Effector memory CD8-positive, alpha-beta T cell (primary cell): ENCODE measurements around the gene RUSC1.

Source experiments
- ATAC-seq: fragments of 150-1000 bp; cut with Tn5 transposase; replicated peaks from 2 replicates; pipeline ENCODE4 v1.10.0; 2021; ENCODE audit warnings: mild to moderate bottlenecking, moderate library complexity
- DNase-seq, 3 experiments: peaks; one replicate each; pipeline ENCODE4 v3.0.0; 2021
- H3K27ac Mint-ChIP-seq, 2 donors: one replicate each; pipeline ENCODE4 v1.8.0; 2022; ENCODE audit warnings: mild to moderate bottlenecking in 2 of 2, mixed read lengths in 2 of 2, moderate library complexity in 2 of 2
- H3K27me3 Mint-ChIP-seq, 2 donors: one replicate each; pipeline ENCODE4 v1.8.0; 2022; ENCODE audit warnings: mixed read lengths in 2 of 2
- H3K36me3 Mint-ChIP-seq: one replicate; pipeline ENCODE4 v1.8.0; 2022; ENCODE audit warnings: mild to moderate bottlenecking, moderate library complexity, mixed read lengths; ENCODE audit not compliant: insufficient read depth
- H3K4me1 Mint-ChIP-seq, 2 donors: one replicate each; pipeline ENCODE4 v1.8.0; 2022; ENCODE audit warnings: low read depth in 2 of 2, mixed read lengths in 2 of 2
- H3K4me3 Mint-ChIP-seq, 2 donors: one replicate each; pipeline ENCODE4 v1.8.0; 2022; ENCODE audit warnings: mild to moderate bottlenecking in 2 of 2, mixed read lengths in 2 of 2, moderate library complexity in 2 of 2
- H3K9me3 Mint-ChIP-seq, 2 donors: one replicate each; pipeline ENCODE4 v1.8.0; 2022; ENCODE audit warnings: mixed read lengths in 2 of 2
- total RNA-seq, 9 experiments: gene quantifications; one replicate each; lab custom pipeline; 2026; lab: John Stamatoyannopoulos, UW

RUSC1 gene
- total RNA-seq = 11.3 to 21.8 (median 18.7) reads per million in 9 experiments

- ATAC-seq (peak; percentile 10), DNase-seq (peak; percentile 38 to 53 (median 40))
- Mint-ChIP-seq H3K9me3 (no peaks in the 10 kb centered on the region), H3K4me3 (peak within 1 kb of the TSS; percentile 54 to 83), H3K27ac (peak within 1 kb of the TSS; percentile 11 to 78), H3K27me3 (no peaks in the 10 kb centered on the region), H3K36me3 (peaks cover 2% of the 10 kb centered on the region), H3K4me1 (peaks cover 18 to 21% of the 10 kb centered on the region in 2 donors)
These were observed at the start of gene RUSC1 for GRCh38 chr1:155320661-155321617. Gene RUSC1, plus strand, starts transcription at chr1:155320894. Its CDS starts 880 bp downstream, at chr1:155321774.

GRCh38 chr1:155272466-155273342 lies 48.0 kb upstream of the RUSC1 start:
- DNase-seq (no peak), ATAC-seq (peak; percentile 26)
- Mint-ChIP-seq H3K4me1 (peaks cover 27 to 33% of the 10 kb centered on the region in 2 donors), H3K9me3 (no peaks in the 10 kb centered on the region), H3K4me3 (peak overlapping the region; percentile 79 to 83), H3K36me3 (peaks cover 45% of the 10 kb centered on the region), H3K27me3 (no peaks in the 10 kb centered on the region), H3K27ac (peak overlapping the region; percentile 87 to 96)

- ATAC-seq (peak; percentile 87), DNase-seq (peak; percentile 89 to 92 (median 90))
- Mint-ChIP-seq H3K36me3 (peaks cover 36% of the 10 kb centered on the region), H3K27me3 (no peaks in the 10 kb centered on the region), H3K4me1 (peaks cover 27 to 33% of the 10 kb centered on the region in 2 donors), H3K9me3 (no peaks in the 10 kb centered on the region), H3K4me3 (peak within 1 kb of the TSS; percentile 79 to 83), H3K27ac (peak within 1 kb of the TSS; percentile 87 to 96)
These were observed 47.1 kb upstream of the RUSC1 start, which contains the start of gene CLK2 for GRCh38 chr1:155273343-155274245. Gene CLK2, minus strand, starts transcription at chr1:155273504. Its CDS starts 2,527 bp downstream, at chr1:155270977.

- peak within 1 kb of the TSS; percentile 68 to 78 for H3K4me3 Mint-ChIP-seq
- ATAC-seq (peak; percentile 52), DNase-seq (peak; percentile 77 to 81 (median 81))
- no peaks in the 10 kb centered on the region for H3K9me3 Mint-ChIP-seq
- H3K27me3 Mint-ChIP-seq = no peaks in the 10 kb centered on the region
- H3K27ac Mint-ChIP-seq = peak within 1 kb of the TSS; percentile 1 to 19
- H3K4me1 Mint-ChIP-seq = peaks cover 22 to 24% of the 10 kb centered on the region in 2 donors
- peaks cover 3% of the 10 kb centered on the region for H3K36me3 Mint-ChIP-seq
These were observed 43.4 kb upstream of the RUSC1 start, which contains the start of gene HCN3 for GRCh38 chr1:155277070-155277901. Gene HCN3, plus strand, starts transcription at chr1:155277463. Its CDS starts 128 bp downstream, at chr1:155277591.

- H3K27ac Mint-ChIP-seq = peak overlapping the region in 1 of 2 donors; percentile 1
- peak overlapping the region; percentile 68 to 78 for H3K4me3 Mint-ChIP-seq
- no peaks in the 10 kb centered on the region for H3K27me3 Mint-ChIP-seq
- DNase-seq = peak; percentile 64 to 69 (median 68)
- ATAC-seq = peak; percentile 47
- H3K9me3 Mint-ChIP-seq = no peaks in the 10 kb centered on the region
- peaks cover 16 to 18% of the 10 kb centered on the region in 2 donors for H3K4me1 Mint-ChIP-seq
- no peaks in the 10 kb centered on the region for H3K36me3 Mint-ChIP-seq
These were observed 42.6 kb upstream of the RUSC1 start for GRCh38 chr1:155277902-155278688.

- Mint-ChIP-seq H3K27ac (peak overlapping the region in 1 of 2 donors; percentile 1), H3K4me1 (peaks cover 11 to 13% of the 10 kb centered on the region in 2 donors), H3K27me3 (no peaks in the 10 kb centered on the region), H3K4me3 (peak overlapping the region; percentile 68 to 78), H3K9me3 (no peaks in the 10 kb centered on the region), H3K36me3 (no peaks in the 10 kb centered on the region)
- ATAC-seq (no peak), DNase-seq (no peak)
These were observed 42.0 kb upstream of the RUSC1 start for GRCh38 chr1:155278689-155279160.

- Mint-ChIP-seq H3K4me3 (no peak overlapping the region), H3K4me1 (peaks cover 10 to 12% of the 10 kb centered on the region in 2 donors), H3K9me3 (no peaks in the 10 kb centered on the region), H3K36me3 (no peaks in the 10 kb centered on the region), H3K27ac (no peak overlapping the region), H3K27me3 (no peaks in the 10 kb centered on the region)
- ATAC-seq (no peak), DNase-seq (no peak)
These were observed 41.4 kb upstream of the RUSC1 start for GRCh38 chr1:155279268-155279667.

GRCh38 chr1:155282488-155283091 lies 38.1 kb upstream of the RUSC1 start:
- H3K27me3 Mint-ChIP-seq = no peaks in the 10 kb centered on the region

GRCh38 chr1:155284476-155284875 lies 36.2 kb upstream of the RUSC1 start:
- Mint-ChIP-seq H3K9me3 (no peaks in the 10 kb centered on the region), H3K27me3 (no peaks in the 10 kb centered on the region), H3K36me3 (no peaks in the 10 kb centered on the region), H3K4me1 (no peaks in the 10 kb centered on the region), H3K27ac (no peak overlapping the region), H3K4me3 (no peak overlapping the region)
- DNase-seq = no peak
- ATAC-seq = no peak

More at GRCh38 chr1:155282488-155283091, 38.1 kb upstream of the RUSC1 start:
- no peak overlapping the region for H3K27ac Mint-ChIP-seq
- no peak overlapping the region for H3K4me3 Mint-ChIP-seq
- ATAC-seq = no peak
- H3K36me3 Mint-ChIP-seq = no peaks in the 10 kb centered on the region
- no peak for DNase-seq
- H3K9me3 Mint-ChIP-seq = no peaks in the 10 kb centered on the region
- H3K4me1 Mint-ChIP-seq = peaks cover 0 to 3% of the 10 kb centered on the region in 2 donors

GRCh38 chr1:155285063-155285462 lies 35.6 kb upstream of the RUSC1 start:
- Mint-ChIP-seq H3K9me3 (no peaks in the 10 kb centered on the region), H3K27me3 (peaks cover 0 to 3% of the 10 kb centered on the region in 2 donors), H3K4me1 (no peaks in the 10 kb centered on the region), H3K27ac (no peak overlapping the region), H3K36me3 (no peaks in the 10 kb centered on the region), H3K4me3 (no peak overlapping the region)
- no peak for DNase-seq
- no peak for ATAC-seq

- Mint-ChIP-seq H3K4me3 (no peak overlapping the region), H3K36me3 (peaks cover under 1% of the 10 kb centered on the region), H3K27ac (no peak overlapping the region), H3K9me3 (no peaks in the 10 kb centered on the region), H3K4me1 (no peaks in the 10 kb centered on the region), H3K27me3 (peaks cover 0 to 9% of the 10 kb centered on the region in 2 donors)
- no peak for DNase-seq
- no peak for ATAC-seq
These were observed 35.1 kb upstream of the RUSC1 start for GRCh38 chr1:155285631-155286044.
